Esophagus muscularis mucosa (tissue), 4 donors: Measurements from ENCODE around the gene DNAJC1. TPM values are rescaled to one million over a fixed set of nuclear protein-coding genes. Genes with fewer than 3 reads are reported as not detected.

Experiments
- DNase-seq: peaks from one replicate; pipeline ENCODE4 v3.0.0-alpha.2; 2017; ENCODE audit errors: extremely low spot score
- H3K27ac ChIP-seq, 4 donors: fragments of 200-600 bp; sonication (generic); replicated peaks in 1 of 4; 1 replicate in 3 of 4; 2 replicates in 1 of 4; pipeline ENCODE4 v1.5.1; 2016 to 2019; ENCODE audit warnings: mild to moderate bottlenecking in 1 of 4
- H3K27me3 ChIP-seq, 4 donors: fragments of 200-600 bp; sonication (generic); one replicate each; pipeline versions ENCODE4 v1.5.1 to v1.6.0; 2016 to 2019
- H3K36me3 ChIP-seq, 4 donors: fragments of 200-600 bp; sonication (generic); one replicate each; pipeline ENCODE4 v1.5.1; 2016 to 2019
- H3K4me1 ChIP-seq, 4 donors: fragments of 200-600 bp; sonication (generic); one replicate each; pipeline ENCODE4 v1.5.1; 2016 to 2019
- H3K4me3 ChIP-seq, 4 donors: fragments of 200-600 bp; sonication (generic); 1 replicate in 2 of 4; 2 replicates in 2 of 4; pipeline ENCODE4 v1.5.1; 2016 to 2019; ENCODE audit warnings: mild to moderate bottlenecking in 4 of 4, moderate library complexity in 1 of 4
- H3K9me3 ChIP-seq, 4 donors: fragments of 200-600 bp; sonication (generic); 1 replicate in 3 of 4; 2 replicates in 1 of 4; pipeline ENCODE4 v1.5.1; 2016 to 2019
- EP300 ChIP-seq: sonication (generic); formaldehyde crosslinking; IDR thresholded peaks from one replicate; pipeline ENCODE4 v1.6.1; 2017; ENCODE audit warnings: antibody characterized with exemption
- POLR2A ChIP-seq: fragments of 450-650 bp; IDR thresholded peaks from one replicate; pipeline ENCODE4 v1.6.1; 2017; ENCODE audit warnings: antibody characterized with exemption, moderate library complexity, mild to moderate bottlenecking, low read depth
- POLR2AphosphoS5 ChIP-seq, 2 donors: sonication (generic); formaldehyde crosslinking; IDR thresholded peaks; one replicate each; pipeline ENCODE4 v1.6.1; 2017; ENCODE audit warnings: antibody characterized with exemption in 2 of 2
- WGBS: methylation state at CpG from one replicate; pipeline ENCODE4 v1.1.5; 2018; 5-methylcytosine and 5-hydroxymethylcytosine counted together
- intact Hi-C: fragments of 100-400 bp; cut with DNase I; formaldehyde crosslinking; loops from one replicate; pipeline ENCODE4 v1.15.1; 2023
- total RNA-seq, 4 donors: library from RNA; depleted of rRNA; stranded (reverse); fragments of >200 nt; gene quantifications; one replicate each; pipeline versions ENCODE4 v1.1.0 to v1.2.1, GENCODE V29; 2016
- TF ChIP-seq, protein P1 (sequence below), 3 experiments: fragments of 200-600 bp in 2 of 3; fragments of 450-650 bp in 1 of 3; sonication (generic) in 2 of 3; IDR thresholded peaks; one replicate each; pipeline ENCODE4 v1.5.1; 2017 to 2019; ENCODE audit warnings: antibody characterized with exemption in 3 of 3, mild to moderate bottlenecking in 2 of 3, moderate library complexity in 1 of 3

DNAJC1 gene
- total RNA-seq, 4 donors from 2014 or later, result 46.5 to 70.6 (median 61.5) TPM

- H3K36me3 ChIP-seq, result no peaks in the 10 kb centered on the region
- intact Hi-C loops, result loop anchor here (5.0 to 10.0 kb wide), 2 partner anchors 456 to 673 kb away; no protein-coding TSS in a partner anchor
- H3K9me3 ChIP-seq, result no peaks in the 10 kb centered on the region
- H3K27me3 ChIP-seq, result no peaks in the 10 kb centered on the region
- 91% methylated on average over 2 of the region's 2 CpGs for WGBS
- no peak overlapping the region for H3K4me3 ChIP-seq
- peaks cover 0 to 11% (median 4%) of the 10 kb centered on the region in 4 donors for H3K4me1 ChIP-seq
- DNase-seq, result no peak
- H3K27ac ChIP-seq, result no peak overlapping the region
- TF ChIP-seq, protein P1, sequence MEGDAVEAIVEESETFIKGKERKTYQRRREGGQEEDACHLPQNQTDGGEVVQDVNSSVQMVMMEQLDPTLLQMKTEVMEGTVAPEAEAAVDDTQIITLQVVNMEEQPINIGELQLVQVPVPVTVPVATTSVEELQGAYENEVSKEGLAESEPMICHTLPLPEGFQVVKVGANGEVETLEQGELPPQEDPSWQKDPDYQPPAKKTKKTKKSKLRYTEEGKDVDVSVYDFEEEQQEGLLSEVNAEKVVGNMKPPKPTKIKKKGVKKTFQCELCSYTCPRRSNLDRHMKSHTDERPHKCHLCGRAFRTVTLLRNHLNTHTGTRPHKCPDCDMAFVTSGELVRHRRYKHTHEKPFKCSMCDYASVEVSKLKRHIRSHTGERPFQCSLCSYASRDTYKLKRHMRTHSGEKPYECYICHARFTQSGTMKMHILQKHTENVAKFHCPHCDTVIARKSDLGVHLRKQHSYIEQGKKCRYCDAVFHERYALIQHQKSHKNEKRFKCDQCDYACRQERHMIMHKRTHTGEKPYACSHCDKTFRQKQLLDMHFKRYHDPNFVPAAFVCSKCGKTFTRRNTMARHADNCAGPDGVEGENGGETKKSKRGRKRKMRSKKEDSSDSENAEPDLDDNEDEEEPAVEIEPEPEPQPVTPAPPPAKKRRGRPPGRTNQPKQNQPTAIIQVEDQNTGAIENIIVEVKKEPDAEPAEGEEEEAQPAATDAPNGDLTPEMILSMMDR (IDR thresholded peaks at IDR 0.05), result no peak
- no peak for TF ChIP-seq EP300
- no peak for TF ChIP-seq POLR2AphosphoS5 (IDR thresholded peaks at IDR 0.05)
- TF ChIP-seq POLR2A, result no peak
Measured at GRCh38 chr10:21950566-21950965, 53.0 kb downstream of the DNAJC1 start.

DNA sequence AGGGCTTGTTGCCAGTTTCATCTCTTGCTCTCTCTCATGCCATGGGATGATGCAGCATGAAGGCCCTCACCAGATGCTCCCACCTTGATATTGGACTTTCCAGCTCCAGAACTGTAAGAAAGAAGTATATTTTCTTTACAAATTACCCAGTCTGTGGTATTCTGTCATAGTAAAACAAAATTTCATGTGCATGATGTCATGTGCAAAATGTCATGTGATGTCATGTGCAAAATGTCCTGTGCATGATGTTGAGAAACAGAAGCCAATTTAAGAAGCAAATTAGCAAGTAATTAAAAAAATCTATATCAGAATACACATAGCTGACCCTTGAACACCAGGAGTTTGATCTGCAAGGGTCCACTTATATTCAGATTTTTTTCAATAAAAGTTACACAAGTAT is 56.6 kb downstream of the DNAJC1 start:
- TF ChIP-seq, protein P1 (IDR thresholded peaks at IDR 0.05), result no peak
- TF ChIP-seq EP300, result no peak
- TF ChIP-seq POLR2AphosphoS5 (IDR thresholded peaks at IDR 0.05), result no peak
- TF ChIP-seq POLR2A, result no peak
- H3K4me3 ChIP-seq, result no peak overlapping the region
- no peaks in the 10 kb centered on the region for H3K9me3 ChIP-seq
- intact Hi-C loops, result no loop called here
- no peak overlapping the region for H3K27ac ChIP-seq
- no peaks in the 10 kb centered on the region for H3K27me3 ChIP-seq
- peaks cover 9 to 19% (median 14%) of the 10 kb centered on the region in 4 donors for H3K4me1 ChIP-seq
- no peaks in the 10 kb centered on the region for H3K36me3 ChIP-seq
- DNase-seq, result no peak

DNA sequence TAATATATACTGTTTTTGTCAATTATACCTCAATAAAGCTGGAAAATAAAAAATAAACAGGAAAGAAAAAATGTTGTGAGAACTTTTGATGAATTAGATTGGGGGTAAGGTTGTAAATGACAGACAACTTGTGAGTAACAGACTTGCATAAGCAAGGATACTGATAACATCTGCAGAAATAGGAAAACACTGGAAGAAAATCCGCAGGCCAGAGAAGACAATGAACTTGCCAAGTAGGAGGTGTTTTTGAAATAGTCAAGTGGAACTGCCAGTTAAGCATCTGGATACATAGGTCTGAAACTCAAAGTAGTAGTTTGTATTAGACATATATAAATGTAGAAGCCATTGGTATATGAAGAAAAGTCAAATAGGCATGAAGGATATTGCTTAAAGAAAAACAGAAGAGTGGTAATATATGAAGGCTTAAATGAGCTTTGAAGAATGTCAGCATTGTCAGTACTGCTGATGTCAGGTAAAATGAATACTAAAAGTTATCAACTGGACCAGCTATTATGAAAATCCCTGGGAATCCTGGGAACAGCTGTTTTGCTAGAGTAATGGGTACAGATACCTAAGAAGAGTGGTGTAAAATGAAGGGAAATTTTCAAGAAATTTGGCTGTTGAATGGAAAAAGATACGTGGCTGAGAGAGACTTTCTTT is 58.7 kb downstream of the DNAJC1 start:
- H3K36me3 ChIP-seq, result no peaks in the 10 kb centered on the region
- H3K9me3 ChIP-seq, result no peaks in the 10 kb centered on the region
- no peak overlapping the region for H3K4me3 ChIP-seq
- peaks cover 9 to 19% (median 14%) of the 10 kb centered on the region in 4 donors for H3K4me1 ChIP-seq
- 41% methylated on average over 2 of the region's 2 CpGs for WGBS
- H3K27me3 ChIP-seq, result no peaks in the 10 kb centered on the region
- TF ChIP-seq POLR2AphosphoS5 (IDR thresholded peaks at IDR 0.05) (no peak), EP300 (no peak), POLR2A (no peak)
- TF ChIP-seq, protein P1 (IDR thresholded peaks at IDR 0.05), result no peak
- intact Hi-C loops, result no loop called here
- DNase-seq, result no peak
- no peak overlapping the region for H3K27ac ChIP-seq

DNA sequence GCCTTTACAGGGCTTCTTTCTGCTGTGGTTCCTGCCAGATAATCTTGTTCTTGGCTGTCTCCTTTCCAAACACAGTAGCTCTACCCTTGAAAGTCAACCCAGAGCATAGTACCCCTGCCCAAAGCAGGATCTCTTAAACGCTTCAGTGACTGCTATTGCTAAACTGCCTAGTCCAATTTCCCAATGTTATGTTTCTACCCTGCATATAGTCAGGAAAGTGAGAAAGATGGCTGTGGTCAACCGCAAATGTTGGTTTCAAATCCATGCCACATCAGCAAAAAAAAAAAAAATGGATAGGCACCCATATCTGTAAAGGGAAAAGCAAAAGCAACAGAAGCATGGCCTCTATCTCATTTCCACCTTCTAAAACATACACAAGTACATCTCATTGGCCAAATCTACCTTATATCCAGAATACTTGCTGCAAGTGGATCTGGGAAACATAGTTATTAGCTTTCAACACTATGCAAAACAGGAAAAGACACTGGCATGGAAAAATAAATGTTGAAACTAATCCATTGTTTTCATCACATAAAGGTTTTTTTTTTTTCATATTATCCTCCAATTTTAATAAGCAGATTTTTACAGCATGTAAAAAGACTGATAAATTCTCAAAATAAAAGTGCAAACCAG is 59.8 kb downstream of the DNAJC1 start:
- Histone ChIP-seq H3K36me3 (no peaks in the 10 kb centered on the region), H3K9me3 (no peaks in the 10 kb centered on the region), H3K4me3 (no peak overlapping the region), H3K27me3 (no peaks in the 10 kb centered on the region), H3K27ac (no peak overlapping the region), H3K4me1 (peaks cover 9 to 19% (median 14%) of the 10 kb centered on the region in 4 donors)
- 80% methylated on average over 2 of the region's 2 CpGs for WGBS
- DNase-seq, result no peak
- intact Hi-C loops, result no loop called here
- TF ChIP-seq POLR2A (no peak), POLR2AphosphoS5 (IDR thresholded peaks at IDR 0.05) (no peak), EP300 (no peak)
- TF ChIP-seq, protein P1 (IDR thresholded peaks at IDR 0.05), result no peak
